Lung (tissue), 12 donors: ENCODE data around the gene ADK. TPM values are rescaled to one million over a fixed set of nuclear protein-coding genes. Genes with fewer than 3 reads are reported as not detected.

Experiments
- ATAC-seq: fragments of 200-7000 bp; cut with Tn5 transposase; one replicate; pipeline ENCODE4 v1.9.1; 2020; ENCODE audit warnings: moderate number of reproducible peaks; ENCODE audit not compliant: insufficient read depth, low FRiP score
- DNase-seq, 3 donors: peaks; one replicate each; pipeline ENCODE4 v3.0.0-alpha.2; 2013 to 2017
- H3K27ac ChIP-seq, 2 donors: one replicate each; pipeline ENCODE4 v1.5.1; 2013; ENCODE audit warnings: mild to moderate bottlenecking in 2 of 2, moderate library complexity in 2 of 2, control low read depth in 1 of 2, inconsistent platforms in 1 of 2, low read depth in 1 of 2, low read length in 1 of 2
- H3K27me3 ChIP-seq, 3 donors: one replicate each; pipeline ENCODE4 v1.5.1; 2013; ENCODE audit warnings: low read length in 2 of 3; ENCODE audit not compliant: control insufficient read depth in 3 of 3, insufficient read depth in 3 of 3
- H3K36me3 ChIP-seq, 4 donors: one replicate each; pipeline ENCODE4 v1.5.1; 2013; ENCODE audit warnings: low read length in 4 of 4, mild to moderate bottlenecking in 1 of 4, moderate library complexity in 1 of 4; ENCODE audit not compliant: control insufficient read depth in 4 of 4, insufficient read depth in 4 of 4
- H3K4me1 ChIP-seq, 5 donors: one replicate each; pipeline ENCODE4 v1.5.1; 2013; ENCODE audit warnings: low read length in 5 of 5, mild to moderate bottlenecking in 2 of 5, moderate library complexity in 1 of 5; ENCODE audit not compliant: control insufficient read depth in 5 of 5, insufficient read depth in 5 of 5
- H3K4me3 ChIP-seq: one replicate; pipeline ENCODE4 v1.5.1; 2013; ENCODE audit warnings: mild to moderate bottlenecking, control low read depth, moderate library complexity
- H3K9ac ChIP-seq, 2 donors: one replicate each; pipeline ENCODE4 v1.5.1; 2013; ENCODE audit warnings: low read length in 2 of 2, control low read depth in 1 of 2; ENCODE audit not compliant: insufficient read depth in 1 of 2
- H3K9me3 ChIP-seq, 4 donors: one replicate each; pipeline ENCODE4 v1.5.1; 2013; ENCODE audit warnings: low read length in 3 of 4, mild to moderate bottlenecking in 1 of 4, moderate library complexity in 1 of 4; ENCODE audit not compliant: control insufficient read depth in 4 of 4, insufficient read depth in 3 of 4
- CTCF ChIP-seq: IDR thresholded peaks from 2 replicates; pipeline ENCODE4 v1.5.1; 2012; ENCODE audit warnings: mild to moderate bottlenecking; ENCODE audit errors: control extremely low read depth, extremely low read depth
- WGBS, 2 donors: extraction: QIAGEN DNeasy Blood & Tissue Kit; methylation state at CpG; one replicate each; pipeline ENCODE4 v1.1.7; 2013; 5-methylcytosine and 5-hydroxymethylcytosine counted together
- polyA plus RNA-seq, 2 donors: library from polyadenylated mRNA; stranded (reverse); fragments of 200-250 nt; gene quantifications; one replicate each; pipeline ENCODE4 v1.2.1, GENCODE V29; 2013
- total RNA-seq, 2 donors: library from RNA; depleted of rRNA in 1 of 2; stranded (reverse); fragments of >200 nt in 1 of 2; gene quantifications; one replicate each; pipeline ENCODE4 v1.2.1, GENCODE V29; 2014 to 2021
- donor health status: control.
- donor health status: control.
- donor health status: Bipolar disorder and iron deficiency.
- donor health status: healthy.
- donor health status: DM: yes; HTN: yes; CAD: no.

Gene ADK
- total and polyA plus RNA-seq, 4 donors = 31.6 to 82.3 (median 42.9) TPM

- TF ChIP-seq CTCF = no peak
- H3K27ac ChIP-seq = no peak overlapping the region
- DNase-seq (no peak), ATAC-seq (no peak)
- H3K27me3 ChIP-seq = no peaks in the 10 kb centered on the region
- H3K36me3 ChIP-seq = no peaks in the 10 kb centered on the region
- 87 to 91% methylated on average over 6 of the region's 6 CpGs for WGBS, 2 donors
- no peaks in the 10 kb centered on the region for H3K4me1 ChIP-seq
- H3K9me3 ChIP-seq = no peaks in the 10 kb centered on the region
- no peak overlapping the region for H3K4me3 ChIP-seq
- no peak overlapping the region for H3K9ac ChIP-seq
Measured at GRCh38 chr10:74752371-74753040, 601.5 kb downstream of the ADK start.

- no peak for TF ChIP-seq CTCF
Measured at GRCh38 chr10:74753442-74754211, 602.6 kb downstream of the ADK start.

GRCh38 chr10:74754381-74754821, 603.4 kb downstream of the ADK start:
- TF ChIP-seq CTCF = no peak
- no peaks in the 10 kb centered on the region for H3K36me3 ChIP-seq
- H3K4me3 ChIP-seq = no peak overlapping the region
- no peaks in the 10 kb centered on the region for H3K4me1 ChIP-seq
- DNase-seq = no peak
- no peak overlapping the region for H3K27ac ChIP-seq
- ATAC-seq = no peak
- H3K27me3 ChIP-seq = no peaks in the 10 kb centered on the region
- H3K9ac ChIP-seq = no peak overlapping the region
- no peaks in the 10 kb centered on the region for H3K9me3 ChIP-seq
- 70 to 79% methylated on average over 8 of the region's 8 CpGs for WGBS, 2 donors

More at GRCh38 chr10:74753442-74754211, 602.6 kb downstream of the ADK start:
- no peaks in the 10 kb centered on the region for H3K36me3 ChIP-seq
- no peaks in the 10 kb centered on the region for H3K4me1 ChIP-seq
- ATAC-seq (no peak), DNase-seq (no peak)
- no peak overlapping the region for H3K27ac ChIP-seq
- no peak overlapping the region for H3K4me3 ChIP-seq
- no peaks in the 10 kb centered on the region for H3K27me3 ChIP-seq
- H3K9me3 ChIP-seq = no peaks in the 10 kb centered on the region
- WGBS, 2 donors = 67 to 77% methylated on average over 17 of the region's 17 CpGs
- H3K9ac ChIP-seq = no peak overlapping the region
